HCT116 (cell line): ENCODE data around the gene CYB5R3. TPM values are rescaled to one million over a fixed set of nuclear protein-coding genes. Genes with fewer than 3 reads are reported as not detected.

ENCODE experiments used
- ATAC-seq: fragments of 200-7000 bp; cut with Tn5 transposase; 2 replicates; pipeline ENCODE4 v1.9.1; 2020; ENCODE audit warnings: mild to moderate bottlenecking, moderate library complexity
- BruUV-seq: library from RNA; stranded (reverse); fragments of 400-500 nt; replicated peaks from 2 replicates; lab custom pipeline; 2021; lab: Mats Ljungman, UMichigan
- CTCF ChIA-PET: fragments of 300-600 bp; sonication (Branson Sonifier 250); formaldehyde crosslinking; loops from one replicate; lab custom pipeline; 2021; ENCODE audit warnings: antibody characterized with exemption; lab: Charles Lee
- POLR2A ChIA-PET: fragments of 300-600, 350-600 bp; sonication (Branson Sonifier 250); formaldehyde crosslinking; loops from one replicate; lab custom pipeline; 2021; ENCODE audit warnings: antibody characterized with exemption; lab: Charles Lee
- RAD21 ChIA-PET, 2 experiments: fragments of 300-600 bp; sonication (Branson Sonifier 250); formaldehyde crosslinking; loops; one replicate each; lab custom pipeline; 2023; ENCODE audit warnings: low total read pairs in 2 of 2; ENCODE audit not compliant: uncharacterized antibody in 2 of 2, unreplicated experiment in 2 of 2, low non-redundant PET in 1 of 2; lab: Charles Lee
- DNase-seq: peaks from one replicate; pipeline ENCODE4 v3.0.0-alpha.2; 2010; ENCODE audit warnings: low read depth, low spot score
- H2AFZ ChIP-seq: fragments of 200-600 bp; shearing (Covaris generic), sonication (generic); 2 replicates; pipeline ENCODE4 v1.6.1; 2017; ENCODE audit warnings: low read depth, mixed run types, mixed read lengths, antibody characterized with exemption, low read length; ENCODE audit not compliant: poor library complexity, severe bottlenecking
- H3K27ac ChIP-seq: 2 replicates; pipeline ENCODE4 v1.5.1; 2012; ENCODE audit warnings: low read depth, low read length
- H3K27me3 ChIP-seq: fragments of 200-600 bp; sonication (generic); 2 replicates; pipeline ENCODE4 v1.6.1; 2016; ENCODE audit warnings: mixed run types, low read length, mixed read lengths; ENCODE audit not compliant: insufficient read depth
- H3K36me3 ChIP-seq, 2 experiments: fragments of 200-500 bp in 1 of 2; fragments of 200-600 bp in 1 of 2; sonication (Bioruptor generic) in 1 of 2; sonication (generic) in 1 of 2; 2 replicates each; pipeline versions ENCODE4 v1.5.1 to v1.6.1; 2014 to 2016; ENCODE audit warnings: low read length in 2 of 2, inconsistent platforms in 1 of 2, mixed read lengths in 1 of 2, mixed run types in 1 of 2; ENCODE audit not compliant: insufficient read depth in 2 of 2, control insufficient read depth in 1 of 2
- H3K4me1 ChIP-seq, 2 experiments: fragments of 200-600 bp in 1 of 2; sonication (generic) in 1 of 2; 2 replicates each; pipeline versions ENCODE4 v1.5.1 to v1.6.1; 2012 to 2017; ENCODE audit warnings: low read length in 2 of 2, inconsistent platforms in 1 of 2, mild to moderate bottlenecking in 1 of 2, mixed read lengths in 1 of 2, mixed run types in 1 of 2, moderate library complexity in 1 of 2; ENCODE audit not compliant: insufficient read depth in 2 of 2, control insufficient read depth in 1 of 2
- H3K4me2 ChIP-seq: fragments of 200-600 bp; sonication (generic); 2 replicates; pipeline ENCODE4 v1.6.1; 2017; ENCODE audit warnings: mixed run types, low read length, mixed read lengths
- H3K4me3 ChIP-seq, 2 experiments: fragments of 200-600 bp in 1 of 2; sonication (generic) in 1 of 2; replicated peaks in 1 of 2; 2 replicates each; pipeline ENCODE4 v1.5.1; 2011 to 2016; ENCODE audit warnings: low read length in 2 of 2, control low read depth in 1 of 2, low read depth in 1 of 2, mild to moderate bottlenecking in 1 of 2, mixed read lengths in 1 of 2, mixed run types in 1 of 2
- H3K79me2 ChIP-seq: fragments of 200-600 bp; sonication (generic); 2 replicates; pipeline ENCODE4 v1.6.1; 2017; ENCODE audit warnings: mild to moderate bottlenecking, mixed run types, low read length, moderate library complexity, mixed read lengths; ENCODE audit not compliant: insufficient read depth
- H3K9ac ChIP-seq: fragments of 200-600 bp; sonication (generic); 2 replicates; pipeline ENCODE4 v1.6.1; 2016; ENCODE audit warnings: low read length, mixed read lengths
- H3K9me2 ChIP-seq: fragments of 200-600 bp; sonication (generic), shearing (Covaris generic); 2 replicates; pipeline ENCODE4 v1.6.1; 2017; ENCODE audit warnings: mixed run types, mild to moderate bottlenecking, moderate library complexity; ENCODE audit not compliant: insufficient read depth
- H3K9me3 ChIP-seq, 2 experiments: fragments of 200-500 bp in 1 of 2; fragments of 200-600 bp in 1 of 2; sonication (Bioruptor generic) in 1 of 2; sonication (generic) in 1 of 2; 2 replicates each; pipeline ENCODE4 v1.6.1; 2014 to 2017; ENCODE audit warnings: low read length in 2 of 2, mixed read lengths in 2 of 2, inconsistent platforms in 1 of 2, low read depth in 1 of 2, mild to moderate bottlenecking in 1 of 2, mixed run types in 1 of 2, moderate library complexity in 1 of 2; ENCODE audit not compliant: control insufficient read depth in 1 of 2, insufficient read depth in 1 of 2
- H4K20me1 ChIP-seq: fragments of 200-600 bp; sonication (generic), shearing (Covaris generic); 2 replicates; pipeline ENCODE4 v1.6.1; 2017; ENCODE audit warnings: mixed run types, mild to moderate bottlenecking, moderate library complexity; ENCODE audit not compliant: insufficient read depth
- CBX3 ChIP-seq: IDR thresholded peaks from 2 replicates; pipeline ENCODE4 v1.6.1; 2012; ENCODE audit warnings: low read depth
- CEBPB ChIP-seq: IDR thresholded peaks from 2 replicates; pipeline ENCODE4 v1.6.1; 2012; ENCODE audit warnings: low read depth
- EGR1 ChIP-seq: IDR thresholded peaks from 2 replicates; pipeline ENCODE4 v1.6.1; 2012; ENCODE audit warnings: low read depth
- ELF1 ChIP-seq: IDR thresholded peaks from 2 replicates; pipeline ENCODE4 v1.6.1; 2012; ENCODE audit warnings: low read depth, borderline replicate concordance
- EZH2phosphoT487 ChIP-seq: fragments of 200-600 bp; IDR thresholded peaks from 2 replicates; pipeline ENCODE4 v1.6.1; 2018; ENCODE audit warnings: antibody characterized with exemption, borderline replicate concordance
- JUND ChIP-seq: IDR thresholded peaks from 2 replicates; pipeline ENCODE4 v1.6.1; 2012
- POLR2A ChIP-seq: IDR thresholded peaks from 2 replicates; pipeline ENCODE4 v1.7.0; 2011; ENCODE audit warnings: borderline replicate concordance; ENCODE audit not compliant: insufficient read depth, insufficient read length; ENCODE audit errors: extremely low read depth
- POLR2AphosphoS5 ChIP-seq: IDR thresholded peaks from 2 replicates; pipeline ENCODE4 v1.6.1; 2011; ENCODE audit warnings: mild to moderate bottlenecking, low read depth, low read length, moderate library complexity
- SIN3A ChIP-seq: IDR thresholded peaks from 2 replicates; pipeline ENCODE4 v1.6.1; 2012; ENCODE audit warnings: low read depth
- SP1 ChIP-seq: IDR thresholded peaks from 2 replicates; pipeline ENCODE4 v1.6.1; 2012; ENCODE audit warnings: low read depth
- SRF ChIP-seq: IDR thresholded peaks from 2 replicates; pipeline ENCODE4 v1.6.1; 2012; ENCODE audit warnings: low read depth
- TCF7L2 ChIP-seq: IDR thresholded peaks from 2 replicates; pipeline ENCODE4 v1.7.0; 2011; ENCODE audit warnings: borderline replicate concordance, inconsistent platforms; ENCODE audit not compliant: insufficient read depth, insufficient read length; ENCODE audit errors: extremely low read depth
- YY1 ChIP-seq: IDR thresholded peaks from 2 replicates; pipeline ENCODE4 v1.6.1; 2011; ENCODE audit warnings: low read length, low read depth, moderate library complexity, mild to moderate bottlenecking; ENCODE audit not compliant: insufficient replicate concordance; ENCODE audit errors: extremely low read depth
- ZFX ChIP-seq: fragments of 450-650 bp; IDR thresholded peaks from 2 replicates; pipeline ENCODE4 v1.6.1; 2017
- ZNF274 ChIP-seq: fragments of 200-500 bp; sonication (Bioruptor generic); IDR thresholded peaks from 2 replicates; pipeline ENCODE4 v1.6.1; 2014; ENCODE audit warnings: mild to moderate bottlenecking, low read depth, low read length, inconsistent platforms
- intact Hi-C: fragments of 100-400 bp; cut with micrococcal nuclease; formaldehyde crosslinking; loops from 2 replicates; pipeline ENCODE4 v1.10.0; 2022
- total RNA-seq: library from RNA; stranded (reverse); gene quantifications from one replicate; pipeline ENCODE4 v1.2.1, GENCODE V29; 2021; ENCODE audit not compliant: unreplicated experiment
- TF ChIP-seq, protein P1 (sequence below): IDR thresholded peaks from 2 replicates; pipeline ENCODE4 v1.6.1; 2012
- TF ChIP-seq, protein P2 (sequence below), 3 experiments: fragments of 200-600 bp in 1 of 3; sonication (generic) in 1 of 3; IDR thresholded peaks in 2 of 3; conservative IDR thresholded peaks in 1 of 3; 2 replicates each; pipeline ENCODE4 v1.5.1; 2012 to 2017; ENCODE audit warnings: low read depth in 2 of 3, low read length in 2 of 3, antibody characterized with exemption in 1 of 3, borderline replicate concordance in 1 of 3, control low read depth in 1 of 3, mild to moderate bottlenecking in 1 of 3, mixed read lengths in 1 of 3, mixed run types in 1 of 3, moderate library complexity in 1 of 3; ENCODE audit not compliant: insufficient read depth in 1 of 3
- TF ChIP-seq, protein P3 (sequence below): IDR thresholded peaks from 2 replicates; pipeline ENCODE4 v1.6.1; 2011; ENCODE audit warnings: mild to moderate bottlenecking, low read length, moderate library complexity; ENCODE audit not compliant: insufficient replicate concordance; ENCODE audit errors: extremely low read depth

Gene CYB5R3
- total RNA-seq, 1 experiment from 2014 or later: 127 TPM

DNA sequence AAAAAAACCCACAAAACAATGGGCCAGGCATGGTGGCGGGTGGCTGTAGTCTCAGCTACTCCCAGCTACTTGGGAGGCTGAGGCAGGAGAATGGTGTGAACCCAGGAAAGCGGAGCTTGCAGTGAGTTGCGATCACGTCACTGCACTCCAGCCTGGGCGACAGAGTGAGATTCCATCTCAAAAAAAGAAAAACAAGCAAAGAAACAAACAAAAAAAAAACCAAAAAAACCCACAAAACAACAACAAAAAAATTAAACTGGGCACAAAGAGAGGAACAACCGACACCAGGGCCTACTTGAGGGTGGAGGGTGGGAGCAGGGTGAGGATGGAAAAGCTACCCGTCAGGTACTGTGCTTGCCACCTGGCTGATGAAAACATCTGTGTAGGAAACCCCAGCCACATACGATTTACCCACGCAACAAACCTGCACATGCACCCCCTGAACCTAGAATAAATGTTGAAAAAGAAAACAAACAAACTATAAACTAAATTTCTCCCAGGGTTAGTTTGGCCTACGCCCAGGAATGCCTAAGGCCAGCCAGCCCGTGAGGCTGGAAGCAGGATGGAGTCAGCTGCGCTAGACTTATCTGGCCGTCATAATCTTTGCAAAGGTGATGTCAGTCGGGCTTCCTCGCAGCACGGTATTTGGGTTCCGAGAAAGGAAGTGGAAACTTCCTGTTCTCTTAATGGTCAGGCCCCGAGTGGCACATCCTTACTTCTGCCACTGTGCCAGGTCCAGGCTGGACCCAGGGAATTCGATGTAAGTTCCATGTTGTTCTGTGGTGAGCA is 21.9 kb upstream of the CYB5R3 start:
- TF ChIP-seq POLR2A (no peak), SIN3A (no peak), CBX3 (no peak), POLR2AphosphoS5 (no peak), SRF (no peak), EGR1 (no peak), ZNF274 (no peak), CEBPB (no peak), ZFX (no peak), EZH2phosphoT487 (no peak), YY1 (no peak), JUND (no peak), ELF1 (no peak), TCF7L2 (no peak), SP1 (no peak)
- TF ChIP-seq, protein P1, sequence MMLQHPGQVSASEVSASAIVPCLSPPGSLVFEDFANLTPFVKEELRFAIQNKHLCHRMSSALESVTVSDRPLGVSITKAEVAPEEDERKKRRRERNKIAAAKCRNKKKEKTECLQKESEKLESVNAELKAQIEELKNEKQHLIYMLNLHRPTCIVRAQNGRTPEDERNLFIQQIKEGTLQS: no peak
- TF ChIP-seq, protein P2, sequence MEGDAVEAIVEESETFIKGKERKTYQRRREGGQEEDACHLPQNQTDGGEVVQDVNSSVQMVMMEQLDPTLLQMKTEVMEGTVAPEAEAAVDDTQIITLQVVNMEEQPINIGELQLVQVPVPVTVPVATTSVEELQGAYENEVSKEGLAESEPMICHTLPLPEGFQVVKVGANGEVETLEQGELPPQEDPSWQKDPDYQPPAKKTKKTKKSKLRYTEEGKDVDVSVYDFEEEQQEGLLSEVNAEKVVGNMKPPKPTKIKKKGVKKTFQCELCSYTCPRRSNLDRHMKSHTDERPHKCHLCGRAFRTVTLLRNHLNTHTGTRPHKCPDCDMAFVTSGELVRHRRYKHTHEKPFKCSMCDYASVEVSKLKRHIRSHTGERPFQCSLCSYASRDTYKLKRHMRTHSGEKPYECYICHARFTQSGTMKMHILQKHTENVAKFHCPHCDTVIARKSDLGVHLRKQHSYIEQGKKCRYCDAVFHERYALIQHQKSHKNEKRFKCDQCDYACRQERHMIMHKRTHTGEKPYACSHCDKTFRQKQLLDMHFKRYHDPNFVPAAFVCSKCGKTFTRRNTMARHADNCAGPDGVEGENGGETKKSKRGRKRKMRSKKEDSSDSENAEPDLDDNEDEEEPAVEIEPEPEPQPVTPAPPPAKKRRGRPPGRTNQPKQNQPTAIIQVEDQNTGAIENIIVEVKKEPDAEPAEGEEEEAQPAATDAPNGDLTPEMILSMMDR (IDR thresholded peaks at IDR 0.05 in 2 of 3, conservative IDR thresholded peaks at IDR 0.05 in 1 of 3; ENCODE audit: borderline replicate concordance in 1 of 3, insufficient read depth in 1 of 3, low read depth in 2 of 3, low read length in 2 of 3): no peak
- TF ChIP-seq, protein P3, sequence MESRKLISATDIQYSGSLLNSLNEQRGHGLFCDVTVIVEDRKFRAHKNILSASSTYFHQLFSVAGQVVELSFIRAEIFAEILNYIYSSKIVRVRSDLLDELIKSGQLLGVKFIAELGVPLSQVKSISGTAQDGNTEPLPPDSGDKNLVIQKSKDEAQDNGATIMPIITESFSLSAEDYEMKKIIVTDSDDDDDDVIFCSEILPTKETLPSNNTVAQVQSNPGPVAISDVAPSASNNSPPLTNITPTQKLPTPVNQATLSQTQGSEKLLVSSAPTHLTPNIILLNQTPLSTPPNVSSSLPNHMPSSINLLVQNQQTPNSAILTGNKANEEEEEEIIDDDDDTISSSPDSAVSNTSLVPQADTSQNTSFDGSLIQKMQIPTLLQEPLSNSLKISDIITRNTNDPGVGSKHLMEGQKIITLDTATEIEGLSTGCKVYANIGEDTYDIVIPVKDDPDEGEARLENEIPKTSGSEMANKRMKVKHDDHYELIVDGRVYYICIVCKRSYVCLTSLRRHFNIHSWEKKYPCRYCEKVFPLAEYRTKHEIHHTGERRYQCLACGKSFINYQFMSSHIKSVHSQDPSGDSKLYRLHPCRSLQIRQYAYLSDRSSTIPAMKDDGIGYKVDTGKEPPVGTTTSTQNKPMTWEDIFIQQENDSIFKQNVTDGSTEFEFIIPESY: no peak
- TF ChIP-seq, all 23 proteins: peak for 0
- no TSS peak for BruUV-seq

More for the DNA sequence above, 21.9 kb upstream of the CYB5R3 start:
- H3K36me3 ChIP-seq: no peaks in the 10 kb centered on the region
- no peak overlapping the region for H3K9ac ChIP-seq
- intact Hi-C loops: no loop called here
- CTCF ChIA-PET: no interaction called here
- no peak overlapping the region for H3K27ac ChIP-seq
- H3K79me2 ChIP-seq: no peaks in the 10 kb centered on the region
- no peaks in the 10 kb centered on the region for H3K9me2 ChIP-seq
- H3K9me3 ChIP-seq: no peaks in the 10 kb centered on the region
- no peak overlapping the region for H3K4me3 ChIP-seq
- no peak overlapping the region for H3K4me2 ChIP-seq
- POLR2A ChIA-PET: no interaction called here
- H3K4me1 ChIP-seq: peaks cover 4 to 20% of the 10 kb centered on the region in 2 experiments
- H2AFZ ChIP-seq: no peak overlapping the region
- no peak for ATAC-seq
- RAD21 ChIA-PET: no interaction called here
- H4K20me1 ChIP-seq: no peaks in the 10 kb centered on the region
- no peak for DNase-seq
- no peaks in the 10 kb centered on the region for H3K27me3 ChIP-seq
